Kidney (tissue), 14 donors: ENCODE data around the gene ADAMTS17. TPM values are rescaled to one million over a fixed set of nuclear protein-coding genes. Genes with fewer than 3 reads are reported as not detected.

Experiments
- DNase-seq, 5 donors: peaks; one replicate each; pipeline ENCODE4 v3.0.0-alpha.2; 2013 to 2020
- FAIRE-seq: peaks from 2 replicates; lab custom pipeline; 2012; peaks lifted over from hg19 to GRCh38; lab: Jason Lieb, UNC
- H3K27ac ChIP-seq, 2 donors: one replicate each; pipeline ENCODE4 v1.7.0; 2013; ENCODE audit warnings: low read depth in 2 of 2, low read length in 2 of 2, inconsistent platforms in 1 of 2
- H3K27me3 ChIP-seq: one replicate; pipeline ENCODE4 v1.7.1; 2013; ENCODE audit warnings: low read length, inconsistent platforms; ENCODE audit not compliant: control insufficient read depth, insufficient read depth
- H3K36me3 ChIP-seq, 3 donors: one replicate each; pipeline versions ENCODE4 v1.7.0 to v1.7.1; 2013; ENCODE audit warnings: low read length in 3 of 3, control low read depth in 1 of 3, inconsistent platforms in 1 of 3; ENCODE audit not compliant: insufficient read depth in 3 of 3, control insufficient read depth in 2 of 3
- H3K4me1 ChIP-seq, 3 donors: one replicate each; pipeline versions ENCODE4 v1.7.0 to v1.7.1; 2013; ENCODE audit warnings: low read length in 3 of 3, inconsistent platforms in 1 of 3, low read depth in 1 of 3; ENCODE audit not compliant: control insufficient read depth in 2 of 3, insufficient read depth in 2 of 3
- H3K4me3 ChIP-seq, 3 donors: one replicate each; pipeline versions ENCODE4 v1.7.0 to v1.8.1; 2013; ENCODE audit warnings: low read length in 3 of 3, control low read depth in 1 of 3, inconsistent platforms in 1 of 3
- H3K9ac ChIP-seq, 3 donors: one replicate each; pipeline versions ENCODE4 v1.7.0 to v1.7.1; 2013; ENCODE audit warnings: low read length in 3 of 3, control low read depth in 1 of 3, inconsistent platforms in 1 of 3
- H3K9me3 ChIP-seq, 3 donors: one replicate each; pipeline versions ENCODE4 v1.7.0 to v1.7.1; 2013; ENCODE audit warnings: low read length in 3 of 3, control low read depth in 1 of 3, inconsistent platforms in 1 of 3; ENCODE audit not compliant: control insufficient read depth in 2 of 3, insufficient read depth in 1 of 3
- intact Hi-C: fragments of 100-400 bp; cut with DNase I; formaldehyde crosslinking; loops from one replicate; pipeline ENCODE4 v1.11.1; 2022
- polyA plus RNA-seq: library from polyadenylated mRNA; stranded (reverse); fragments of 350-450 nt; fragmentation: Illumina TruSeq; extraction: RNeasy Lipid Tissue Mini Kit (QIAGEN cat#74804); gene quantifications from one replicate; pipeline ENCODE4 v1.2.3, GENCODE V29; 2014; ENCODE audit warnings: low read depth, low replicate concordance; ENCODE audit not compliant: insufficient read depth
- total RNA-seq: library from RNA; stranded (reverse); fragmentation: NEBNext Ultra II Directional; extraction: Animal tissue kit (Norgen Biotek cat#: 25700); gene quantifications from one replicate; pipeline ENCODE4 v1.2.1, GENCODE V29; 2021
- TF ChIP-seq, protein P1 (sequence below): IDR thresholded peaks from 3 replicates; pipeline ENCODE4 v1.5.1; 2012; ENCODE audit warnings: mild to moderate bottlenecking, moderate library complexity, borderline replicate concordance; ENCODE audit not compliant: insufficient read depth; ENCODE audit errors: extremely low read depth
- donor health status: control.
- donor health status: control.
- donor health status: control.
- donor health status: control.
- donor health status: control.
- donor health status: DM: yes; HTN: yes; CAD: no.
- donor health status: Normal renal cell carcinoma (clear cell type).

The ADAMTS17 gene
- total and polyA plus RNA-seq, 2 donors from 2014 or later, result 1.7 to 2.2 TPM

DNA sequence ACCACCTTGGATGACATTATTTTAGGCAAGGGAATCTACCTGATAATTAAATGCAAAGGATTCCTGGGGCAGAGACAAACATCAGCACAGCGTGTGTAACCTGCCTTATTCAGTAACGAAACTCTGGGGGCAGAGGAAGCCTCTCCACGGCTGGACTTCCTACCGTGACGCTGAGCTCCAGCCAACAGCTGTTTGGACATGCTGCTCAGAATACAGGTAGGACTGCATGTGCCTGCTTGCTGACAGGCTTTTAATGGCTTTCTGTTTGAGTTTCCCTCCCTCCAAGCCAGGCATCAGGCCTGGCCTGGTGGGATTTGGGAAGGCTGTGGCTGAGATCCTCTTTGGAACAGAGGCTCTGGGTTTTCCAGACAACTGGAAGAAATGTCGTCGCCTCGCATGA is 150.6 kb downstream of the ADAMTS17 start:
- no peak overlapping the region for H3K27ac ChIP-seq
- peaks cover 0 to 4% (median 0%) of the 10 kb centered on the region in 3 donors for H3K4me1 ChIP-seq
- H3K36me3 ChIP-seq, result no peaks in the 10 kb centered on the region
- intact Hi-C loops, result no loop called here
- no peak overlapping the region for H3K9ac ChIP-seq
- H3K27me3 ChIP-seq, result no peaks in the 10 kb centered on the region
- peak in 4 of 5 donors; percentile 12 to 38 (median 31) for DNase-seq
- TF ChIP-seq, protein P1, sequence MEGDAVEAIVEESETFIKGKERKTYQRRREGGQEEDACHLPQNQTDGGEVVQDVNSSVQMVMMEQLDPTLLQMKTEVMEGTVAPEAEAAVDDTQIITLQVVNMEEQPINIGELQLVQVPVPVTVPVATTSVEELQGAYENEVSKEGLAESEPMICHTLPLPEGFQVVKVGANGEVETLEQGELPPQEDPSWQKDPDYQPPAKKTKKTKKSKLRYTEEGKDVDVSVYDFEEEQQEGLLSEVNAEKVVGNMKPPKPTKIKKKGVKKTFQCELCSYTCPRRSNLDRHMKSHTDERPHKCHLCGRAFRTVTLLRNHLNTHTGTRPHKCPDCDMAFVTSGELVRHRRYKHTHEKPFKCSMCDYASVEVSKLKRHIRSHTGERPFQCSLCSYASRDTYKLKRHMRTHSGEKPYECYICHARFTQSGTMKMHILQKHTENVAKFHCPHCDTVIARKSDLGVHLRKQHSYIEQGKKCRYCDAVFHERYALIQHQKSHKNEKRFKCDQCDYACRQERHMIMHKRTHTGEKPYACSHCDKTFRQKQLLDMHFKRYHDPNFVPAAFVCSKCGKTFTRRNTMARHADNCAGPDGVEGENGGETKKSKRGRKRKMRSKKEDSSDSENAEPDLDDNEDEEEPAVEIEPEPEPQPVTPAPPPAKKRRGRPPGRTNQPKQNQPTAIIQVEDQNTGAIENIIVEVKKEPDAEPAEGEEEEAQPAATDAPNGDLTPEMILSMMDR, result no peak
- FAIRE-seq, result no peak
- no peak overlapping the region for H3K4me3 ChIP-seq
- H3K9me3 ChIP-seq, result no peaks in the 10 kb centered on the region

DNA sequence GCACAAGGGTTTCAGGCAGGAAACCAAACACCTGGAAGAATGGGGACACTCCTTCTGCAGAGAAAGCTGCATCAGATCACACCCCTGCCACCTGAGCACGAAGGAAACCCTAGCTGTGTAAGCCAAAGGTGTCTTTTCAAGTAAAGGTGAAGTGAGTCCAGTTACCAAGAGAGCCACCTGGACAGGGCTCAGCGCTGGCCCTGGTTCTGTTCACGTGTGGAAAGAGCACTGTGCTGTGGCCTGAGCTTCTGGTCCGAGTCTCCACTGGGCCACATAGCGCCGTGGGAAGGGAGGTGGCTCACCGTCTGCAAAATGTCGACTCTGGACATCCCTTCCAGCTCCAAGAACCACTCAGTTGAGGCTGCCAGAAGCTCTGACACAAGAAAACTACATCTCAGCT is 151.1 kb downstream of the ADAMTS17 start:
- no peak overlapping the region for H3K9ac ChIP-seq
- DNase-seq, result peak in 2 of 5 donors; percentile 28 to 32
- intact Hi-C loops, result no loop called here
- no peaks in the 10 kb centered on the region for H3K9me3 ChIP-seq
- no peak for FAIRE-seq
- H3K27me3 ChIP-seq, result no peaks in the 10 kb centered on the region
- H3K36me3 ChIP-seq, result no peaks in the 10 kb centered on the region
- peaks cover 0 to 4% (median 0%) of the 10 kb centered on the region in 3 donors for H3K4me1 ChIP-seq
- no peak overlapping the region for H3K27ac ChIP-seq
- H3K4me3 ChIP-seq, result no peak overlapping the region
- TF ChIP-seq, protein P1, result no peak

DNA sequence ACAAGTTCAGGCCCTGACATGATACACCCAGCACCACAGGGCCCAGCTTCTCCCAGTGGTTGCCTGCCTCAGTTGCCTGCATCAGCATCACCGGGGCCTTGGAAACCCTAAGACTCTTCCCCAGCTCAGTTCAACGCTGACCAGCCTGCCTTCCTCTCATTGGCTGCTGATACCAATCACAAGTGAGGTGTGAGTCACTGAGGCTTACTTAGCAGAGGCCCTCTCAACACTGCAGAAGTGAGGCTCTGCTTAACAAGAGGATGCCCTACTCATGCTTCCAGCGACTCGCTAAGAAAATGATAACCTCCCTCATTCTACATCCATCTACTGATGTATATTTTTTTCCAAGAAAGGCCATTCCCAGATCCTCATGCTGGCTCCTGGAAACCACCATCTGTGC is 151.9 kb downstream of the ADAMTS17 start:
- Histone ChIP-seq H3K27me3 (no peaks in the 10 kb centered on the region), H3K9me3 (no peaks in the 10 kb centered on the region), H3K27ac (no peak overlapping the region), H3K9ac (no peak overlapping the region), H3K36me3 (no peaks in the 10 kb centered on the region), H3K4me1 (peaks cover 0 to 4% (median 0%) of the 10 kb centered on the region in 3 donors), H3K4me3 (no peak overlapping the region)
- TF ChIP-seq, protein P1, result no peak
- no peak for FAIRE-seq
- intact Hi-C loops, result no loop called here
- DNase-seq, result peak in 2 of 5 donors; percentile 16 to 43

DNA sequence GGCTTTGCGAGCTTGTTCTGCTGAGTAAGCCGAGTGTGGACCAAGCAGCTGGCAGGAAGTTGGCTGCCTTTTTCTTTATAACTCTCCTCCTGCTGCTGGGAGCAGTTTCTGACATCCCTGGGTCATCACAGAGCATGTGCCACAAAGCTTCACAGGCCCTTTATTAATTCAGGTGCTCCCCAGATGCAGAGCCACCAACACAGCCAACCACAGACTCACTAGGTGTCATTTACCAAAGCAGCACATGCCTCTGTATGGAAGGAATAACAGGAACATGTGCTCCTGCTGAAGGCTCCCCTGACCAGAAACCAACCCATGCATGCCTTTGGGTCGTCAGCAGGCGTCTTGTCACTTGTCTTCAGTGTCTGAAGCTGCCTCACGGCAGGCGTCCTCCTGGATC is 152.5 kb downstream of the ADAMTS17 start:
- no peak overlapping the region for H3K4me3 ChIP-seq
- no peak overlapping the region for H3K27ac ChIP-seq
- DNase-seq, result peak in 2 of 5 donors; percentile 11 to 17
- H3K9ac ChIP-seq, result no peak overlapping the region
- peaks cover 0 to 4% (median 0%) of the 10 kb centered on the region in 3 donors for H3K4me1 ChIP-seq
- intact Hi-C loops, result no loop called here
- H3K27me3 ChIP-seq, result no peaks in the 10 kb centered on the region
- TF ChIP-seq, protein P1, result no peak
- no peaks in the 10 kb centered on the region for H3K9me3 ChIP-seq
- FAIRE-seq, result no peak
- H3K36me3 ChIP-seq, result no peaks in the 10 kb centered on the region
